Measurements from ENCODE around the gene LYZL1.

GRCh38 chr10:29304264-29304994 is 15.6 kb downstream of the LYZL1 start:
- TF ChIP-seq ARNT (IDR thresholded peaks at IDR 0.05) (no peak), SP1 (IDR thresholded peaks at IDR 0.05) (no peak), FOXM1 (IDR thresholded peaks at IDR 0.05; ENCODE audit: borderline replicate concordance) (no peak), BHLHE40 (IDR thresholded peaks at IDR 0.05; ENCODE audit: borderline replicate concordance) (no peak), FOXK2 (IDR thresholded peaks at IDR 0.05) (no peak), SUZ12 (IDR thresholded peaks at IDR 0.05) (no peak), NFRKB (IDR thresholded peaks at IDR 0.05) (no peak), LEF1 (IDR thresholded peaks at IDR 0.05; ENCODE audit: borderline replicate concordance) (no peak)
